ENCODE results near the gene RABGGTB.
"Not testable (repeated sequence)": the region's sequence is repeated elsewhere in the genome, so short reads cannot be mapped to it uniquely, and the experiment has no call there.

RABGGTB gene

GRCh38 chr1:75785983-75786853 lies at the start of gene RABGGTB:
Gene RABGGTB, plus strand, starts transcription at chr1:75786256. Its CDS starts 16 bp downstream, at chr1:75786272.
- in situ Hi-C loops (cut with HindIII; ENCODE audit: low sequenced_read_pairs) = no loop called here

GRCh38 chr1:75742047-75742625 lies 43.9 kb upstream of the RABGGTB start:
- in situ Hi-C loops (cut with HindIII; ENCODE audit: low sequenced_read_pairs) = no loop called here

GRCh38 chr1:75745276-75745675 lies 40.8 kb upstream of the RABGGTB start:
- in situ Hi-C loops (cut with HindIII; ENCODE audit: low sequenced_read_pairs) = no loop called here

- in situ Hi-C loops (cut with HindIII; ENCODE audit: low sequenced_read_pairs) = not testable (repeated sequence)
These were observed 28.8 kb upstream of the RABGGTB start for GRCh38 chr1:75757210-75757609.

GRCh38 chr1:75758543-75758942 lies 27.5 kb upstream of the RABGGTB start:
- in situ Hi-C loops (cut with HindIII; ENCODE audit: low sequenced_read_pairs) = not testable (repeated sequence)

- in situ Hi-C loops (cut with HindIII; ENCODE audit: low sequenced_read_pairs) = no loop called here
These were observed 21.9 kb upstream of the RABGGTB start for GRCh38 chr1:75764057-75764655.

- in situ Hi-C loops (cut with HindIII; ENCODE audit: low sequenced_read_pairs) = loop anchor here (5.0 kb wide), 1 partner anchor 36 kb away; no protein-coding TSS in a partner anchor
These were observed 20.2 kb upstream of the RABGGTB start for GRCh38 chr1:75765697-75766355.

- in situ Hi-C loops (cut with HindIII; ENCODE audit: low sequenced_read_pairs) = loop anchor here (5.0 kb wide), 1 partner anchor 34 kb away; no protein-coding TSS in a partner anchor
These were observed 18.0 kb upstream of the RABGGTB start for GRCh38 chr1:75768016-75768415.

- in situ Hi-C loops (cut with HindIII; ENCODE audit: low sequenced_read_pairs) = no loop called here
These were observed 15.3 kb upstream of the RABGGTB start for GRCh38 chr1:75770761-75771160.

- in situ Hi-C loops (cut with HindIII; ENCODE audit: low sequenced_read_pairs) = no loop called here
These were observed 14.1 kb upstream of the RABGGTB start for GRCh38 chr1:75771978-75772377.

GRCh38 chr1:75777812-75778211 lies 8.2 kb upstream of the RABGGTB start:
- in situ Hi-C loops (cut with HindIII; ENCODE audit: low sequenced_read_pairs) = not testable (repeated sequence)

- in situ Hi-C loops (cut with HindIII; ENCODE audit: low sequenced_read_pairs) = not testable (repeated sequence)
These were observed 7.4 kb upstream of the RABGGTB start for GRCh38 chr1:75778694-75779093.

- in situ Hi-C loops (cut with HindIII; ENCODE audit: low sequenced_read_pairs) = not testable (repeated sequence)
These were observed 5.9 kb upstream of the RABGGTB start for GRCh38 chr1:75780183-75780582.

- in situ Hi-C loops (cut with HindIII; ENCODE audit: low sequenced_read_pairs) = not testable (repeated sequence)
These were observed 2.1 kb upstream of the RABGGTB start for GRCh38 chr1:75783920-75784319.

- in situ Hi-C loops (cut with HindIII; ENCODE audit: low sequenced_read_pairs) = no loop called here
These were observed 605 bp upstream of the RABGGTB start for GRCh38 chr1:75785320-75785982.

GRCh38 chr1:75786901-75787493 lies 941 bp downstream of the RABGGTB start:
- in situ Hi-C loops (cut with HindIII; ENCODE audit: low sequenced_read_pairs) = no loop called here

- in situ Hi-C loops (cut with HindIII; ENCODE audit: low sequenced_read_pairs) = no loop called here
These were observed 1.5 kb downstream of the RABGGTB start for GRCh38 chr1:75787524-75787923.

- in situ Hi-C loops (cut with HindIII; ENCODE audit: low sequenced_read_pairs) = no loop called here
These were observed 3.9 kb downstream of the RABGGTB start for GRCh38 chr1:75789988-75790387.

- in situ Hi-C loops (cut with HindIII; ENCODE audit: low sequenced_read_pairs) = no loop called here
These were observed 5.0 kb downstream of the RABGGTB start for GRCh38 chr1:75791022-75791421.

GRCh38 chr1:75792091-75792490 lies 6.0 kb downstream of the RABGGTB start:
- in situ Hi-C loops (cut with HindIII; ENCODE audit: low sequenced_read_pairs) = no loop called here

Measured in endothelial cell of hepatic sinusoid (primary cell).